Endothelial cell of coronary artery (primary cell): ENCODE results near the gene BHLHE40. TPM values are rescaled to one million over a fixed set of nuclear protein-coding genes. Genes with fewer than 3 reads are reported as not detected.

Experiments
- total RNA-seq: library from RNA; depleted of rRNA; stranded (reverse); fragments of >200 nt; gene quantifications from 2 replicates; pipeline ENCODE4 v1.2.3, GENCODE V29; 2014

BHLHE40 gene
- 9.0 and 30.6 TPM in 2 replicates for total RNA-seq

GRCh38 chr3:4979428-4980228 is at the start of gene BHLHE40:
BHLHE40 (plus strand) TSS chr3:4979437; CDS start chr3:4979719, 282 bp downstream.

Other genes starting within 250 kb of the BHLHE40 start
- 45.0 and 47.2 TPM in 2 replicates for gene ARL8B, start 142.9 kb downstream of the BHLHE40 start, total RNA-seq
- 18.2 and 23.9 TPM in 2 replicates for gene EDEM1, start 208.3 kb downstream of the BHLHE40 start, total RNA-seq